Parietal lobe (tissue), 2 donors: Measurements from ENCODE around the gene ZNF100. TPM values are rescaled to one million over a fixed set of nuclear protein-coding genes. Genes with fewer than 3 reads are reported as not detected.

Experiments used
- small RNA-seq: library from RNA; depleted of rRNA; stranded (forward); fragments of <200 nt; gene quantifications from one replicate; pipeline ENCODE3, GENCODE V24; 2014; ENCODE audit warnings: low replicate concordance
- total RNA-seq: library from RNA; depleted of rRNA; stranded (reverse); fragments of >200 nt; gene quantifications from one replicate; pipeline ENCODE4 v1.2.3, GENCODE V29; 2014

ZNF100 gene
- total RNA-seq, result 21.0 TPM

GRCh38 chr19:21767065-21767800, at the start of gene ZNF100:
TSS of gene ZNF100 (minus strand) at chr19:21767579. CDS start at chr19:21767429, 150 bp downstream.

Small RNA genes lying within 50 kb of the gene (small RNA-seq; reads per million reads assigned to genes)
- not detected for gene VN1R84P

Other genes starting within 250 kb of the ZNF100 start
- 56.7 TPM for gene ZNF43, start 68.6 kb upstream of the ZNF100 start, total RNA-seq
- gene ZNF208, start 243.4 kb upstream of the ZNF100 start, total RNA-seq, result 14.7 TPM